HG03280 (cell line): ENCODE results near the gene CREBBP.

ENCODE experiments used
- ATAC-seq: cut with Tn5 transposase; IDR thresholded peaks from one replicate; pipeline ENCODE4 v1.9.1; 2021; ENCODE audit warnings: mild to moderate bottlenecking, moderate library complexity; ENCODE audit not compliant: unreplicated experiment

CREBBP gene

DNA sequence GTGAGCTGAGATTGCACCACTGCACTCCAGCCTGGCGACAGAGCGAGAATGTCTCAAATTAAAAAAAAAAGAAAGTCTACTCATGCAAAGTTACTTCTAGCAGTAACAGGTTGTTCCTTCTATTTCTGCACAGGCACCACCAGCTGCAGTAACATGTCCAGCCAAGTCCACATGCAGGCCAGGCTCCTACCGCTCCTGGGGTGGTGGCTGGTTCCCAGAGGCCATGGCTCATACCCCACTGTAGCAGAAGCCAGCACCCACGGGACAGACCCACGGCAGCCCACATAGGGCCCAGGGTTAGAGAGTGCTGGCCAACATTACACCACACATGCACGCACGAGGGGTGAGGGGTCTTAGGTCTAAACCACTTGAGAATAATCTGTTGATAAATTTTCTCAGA is 136.5 kb downstream of the CREBBP start:
- no peak for ATAC-seq

DNA sequence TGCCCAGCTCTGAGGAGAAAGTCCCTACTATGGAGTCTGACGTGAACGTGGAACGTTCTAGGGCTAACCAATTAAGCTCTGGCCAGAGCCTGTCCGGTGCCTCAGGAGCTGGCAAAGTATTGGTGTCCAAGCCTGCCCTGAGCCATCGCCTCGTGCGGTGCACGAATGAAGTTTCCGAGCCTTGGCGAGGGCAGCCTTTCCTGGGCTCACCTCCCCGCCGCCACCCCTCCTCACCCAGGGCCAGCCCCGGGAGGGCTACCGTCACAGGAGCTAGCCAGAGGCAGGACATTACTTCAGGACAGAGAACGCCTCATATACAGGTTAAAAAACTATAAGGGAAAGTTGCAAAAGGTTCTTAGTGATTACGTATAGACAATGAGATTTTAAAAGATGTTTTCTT is 139.6 kb downstream of the CREBBP start:
- no peak for ATAC-seq

DNA sequence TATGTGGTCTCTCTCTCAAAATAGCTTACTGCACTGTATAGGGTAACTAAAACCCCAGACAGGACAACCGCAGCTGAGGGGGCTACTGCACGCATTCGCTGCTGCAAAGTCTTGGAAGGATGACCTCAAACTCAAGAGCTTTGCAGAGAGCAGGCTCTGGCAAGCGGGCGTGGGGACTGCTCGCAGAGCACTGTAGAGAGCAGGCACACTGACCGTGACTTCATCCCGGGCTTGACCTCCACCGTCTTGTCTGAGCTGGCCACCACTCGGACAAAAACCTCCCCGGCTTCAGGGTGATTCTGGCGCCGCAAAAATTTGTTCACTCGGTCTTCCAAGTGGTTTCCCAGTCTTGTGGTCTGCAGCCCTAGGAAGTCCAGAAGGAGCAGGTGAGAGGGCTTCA is 140.3 kb downstream of the CREBBP start:
- ATAC-seq, result no peak

DNA sequence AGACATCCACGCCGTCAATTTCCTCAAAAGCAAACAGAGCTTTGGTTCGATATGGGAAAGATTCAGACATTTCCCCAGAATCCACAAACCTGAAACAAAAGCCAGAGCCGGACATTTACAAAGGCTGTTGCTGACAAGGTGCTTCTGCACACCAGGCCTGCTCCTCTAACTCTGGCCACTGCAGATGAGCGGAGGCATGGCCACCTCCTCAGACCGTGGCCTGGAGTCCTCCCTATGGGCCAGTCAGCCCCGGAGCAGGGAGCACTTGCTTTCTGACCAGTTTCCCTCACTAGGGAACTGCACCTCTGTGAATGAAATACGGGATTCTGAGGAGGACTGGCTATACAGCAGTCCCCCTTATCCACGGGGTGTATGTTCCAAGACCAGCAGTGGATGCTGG is 140.9 kb downstream of the CREBBP start:
- ATAC-seq, result no peak

DNA sequence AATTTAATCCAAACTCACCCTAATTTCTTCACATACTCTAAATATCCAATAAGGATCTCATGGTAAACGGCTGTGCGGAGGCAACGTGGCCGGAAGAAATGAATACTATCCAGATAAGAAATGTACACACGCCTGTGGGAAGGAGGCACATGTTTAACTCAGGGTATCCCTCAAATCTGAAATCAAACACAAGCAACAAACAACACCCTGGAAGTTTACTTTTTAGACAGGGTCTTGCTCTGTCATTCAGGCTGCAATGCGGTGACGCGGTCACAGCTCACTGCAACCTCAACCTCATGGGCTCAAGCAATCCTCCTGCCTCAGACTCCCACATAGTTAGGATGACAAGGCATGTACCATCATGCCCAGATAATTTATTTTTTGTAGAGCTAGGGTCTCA is 142.0 kb downstream of the CREBBP start:
- no peak for ATAC-seq

DNA sequence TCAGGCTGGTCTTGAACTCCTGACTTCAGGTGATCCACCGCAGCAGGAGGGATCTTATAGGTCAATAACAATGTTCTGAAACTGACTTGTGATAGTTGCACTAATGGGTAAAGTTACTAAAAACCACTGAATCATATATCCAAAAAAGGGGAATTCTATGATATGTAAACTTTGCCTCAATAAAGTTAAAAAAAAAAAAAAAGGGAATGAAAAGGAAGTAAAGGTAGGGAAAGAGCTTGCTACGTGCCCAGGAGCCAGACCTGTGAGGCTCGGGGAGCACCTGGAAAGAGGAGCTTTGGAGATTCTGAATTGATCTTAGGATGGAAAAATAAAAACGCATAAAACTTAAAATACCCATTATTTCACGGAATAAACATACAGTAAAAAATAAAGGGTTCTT is 142.4 kb downstream of the CREBBP start:
- ATAC-seq, result no peak

DNA sequence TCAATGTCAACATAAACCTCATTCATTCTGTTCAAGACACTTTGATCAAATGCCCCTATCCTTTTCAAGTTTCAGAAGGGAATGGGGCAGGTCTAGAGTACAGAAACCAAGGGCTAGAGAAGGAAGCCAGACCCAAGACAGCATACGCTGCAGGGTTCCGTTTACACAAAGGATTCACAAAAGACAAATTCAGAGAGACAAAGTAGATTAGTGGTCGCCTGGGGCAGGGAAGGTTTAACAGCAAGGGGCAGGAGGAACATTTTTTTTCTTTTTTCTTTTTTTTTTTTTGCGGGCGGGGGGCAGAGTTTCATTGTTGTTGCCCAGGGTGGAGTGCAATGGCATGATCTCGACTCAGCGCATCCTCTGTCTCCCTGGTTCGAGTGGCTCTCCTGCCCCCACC is 143.3 kb downstream of the CREBBP start:
- ATAC-seq, result no peak

DNA sequence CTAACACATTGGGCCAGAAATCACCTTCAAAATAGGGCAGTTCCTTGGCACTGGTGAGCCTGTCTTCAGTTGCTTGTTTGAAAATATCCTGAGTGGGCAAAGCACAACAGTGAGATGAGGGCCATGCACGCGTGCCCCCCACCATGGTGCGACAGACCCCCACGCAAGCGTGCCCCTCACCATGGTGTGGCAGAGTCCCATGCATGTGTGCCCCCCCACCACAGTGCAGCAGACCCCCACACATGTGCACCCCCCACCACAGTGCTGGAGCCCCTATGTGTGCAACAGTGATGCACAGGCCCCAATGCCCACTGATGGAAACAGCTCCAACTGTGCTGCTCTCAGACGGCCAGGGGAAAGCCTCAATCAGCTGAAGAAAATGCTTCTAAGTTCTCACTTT is 144.4 kb downstream of the CREBBP start:
- ATAC-seq, result no peak

DNA sequence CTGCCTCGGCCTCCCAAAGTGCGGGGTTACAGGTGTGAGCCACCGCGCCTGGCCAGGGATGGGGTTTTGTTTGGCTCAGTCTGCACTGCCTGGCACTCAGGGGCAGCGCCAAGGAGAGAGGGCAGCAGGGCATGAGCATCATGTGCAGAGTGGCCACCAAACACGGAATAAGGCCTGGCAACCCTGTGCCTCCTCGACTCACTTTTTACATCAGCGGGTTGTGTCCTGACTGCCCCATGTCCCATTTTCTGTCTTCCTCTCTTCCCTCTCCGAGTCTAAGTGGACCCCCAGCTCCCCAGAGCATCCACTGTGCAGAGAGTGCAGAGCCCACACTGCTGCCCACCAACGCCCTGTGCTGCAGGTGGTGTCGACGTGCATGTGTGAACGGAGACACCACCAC is 145.0 kb downstream of the CREBBP start:
- ATAC-seq, result no peak

DNA sequence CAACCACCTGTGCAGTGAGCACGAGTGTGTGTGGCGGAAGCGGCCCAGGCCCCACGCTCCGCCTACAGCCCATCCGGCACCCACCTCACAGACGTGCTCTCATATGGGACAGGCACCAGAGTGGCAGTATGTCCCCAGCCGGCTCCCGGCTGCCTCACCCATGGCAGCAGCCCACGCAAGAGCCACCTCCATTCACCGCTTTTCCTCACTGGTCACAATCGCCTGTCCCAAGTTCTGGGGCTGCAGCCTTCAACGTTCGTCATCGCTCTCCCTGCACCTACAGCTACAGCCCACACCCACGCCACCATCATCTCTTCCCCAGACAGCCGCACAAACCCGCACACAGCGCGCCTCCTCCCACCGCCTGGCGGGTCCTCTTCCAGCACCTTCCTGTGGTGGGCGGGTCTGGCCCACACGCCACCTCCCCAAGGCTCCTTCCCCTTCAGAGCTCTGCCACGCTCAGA is 145.7 kb downstream of the CREBBP start:
- no peak for ATAC-seq

DNA sequence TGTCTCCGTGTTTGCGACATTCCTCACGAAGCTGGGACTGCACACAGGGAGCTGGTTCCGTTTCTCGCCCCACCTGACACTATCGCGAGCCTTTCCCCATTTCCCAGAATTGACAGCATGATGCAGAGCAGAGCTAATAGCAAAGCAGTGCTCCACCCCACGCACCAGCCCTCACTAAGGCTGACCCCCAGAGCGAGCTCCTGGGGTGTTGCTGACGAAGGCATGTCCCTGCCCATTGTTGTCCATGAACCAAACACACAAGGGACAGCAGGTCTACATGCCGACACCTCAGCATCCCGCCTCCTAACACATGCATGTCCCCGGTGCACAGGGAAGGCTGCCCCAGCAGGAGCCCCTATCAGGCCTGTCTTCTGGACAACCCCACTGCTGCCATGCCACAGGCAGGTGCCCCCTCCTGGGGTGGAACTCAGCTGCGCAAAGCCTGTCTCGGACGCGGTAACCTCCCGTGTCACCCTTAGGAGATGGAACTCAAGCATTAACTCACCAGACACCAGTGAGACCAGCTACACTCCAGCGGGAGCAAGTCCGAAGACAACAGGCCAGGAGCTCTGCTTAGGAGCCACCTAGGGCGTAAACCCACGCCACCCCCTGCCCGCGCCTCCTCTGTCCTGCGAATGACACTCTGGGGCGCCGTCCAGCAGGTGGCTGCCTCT is 146.3 kb downstream of the CREBBP start:
- no peak for ATAC-seq

DNA sequence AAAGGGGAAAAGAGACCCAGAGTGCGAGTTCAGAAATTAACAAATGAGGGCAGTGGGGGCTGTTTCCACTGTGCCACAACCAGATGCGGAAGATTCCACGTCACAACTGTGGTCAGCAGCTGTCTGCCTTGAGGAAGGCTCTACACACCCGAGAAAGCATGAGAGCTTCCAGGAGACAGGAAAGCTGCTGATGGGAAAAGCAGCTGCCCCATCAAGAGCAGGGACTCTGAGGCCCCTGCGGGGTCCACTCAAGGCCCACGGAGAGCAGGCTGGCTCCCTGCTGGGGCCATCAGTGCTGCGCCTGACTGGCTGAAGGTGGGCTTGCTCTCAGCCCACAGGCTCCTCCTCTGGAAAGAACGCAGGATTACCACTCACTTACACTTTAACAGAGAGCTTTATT is 148.3 kb downstream of the CREBBP start:
- no peak for ATAC-seq

DNA sequence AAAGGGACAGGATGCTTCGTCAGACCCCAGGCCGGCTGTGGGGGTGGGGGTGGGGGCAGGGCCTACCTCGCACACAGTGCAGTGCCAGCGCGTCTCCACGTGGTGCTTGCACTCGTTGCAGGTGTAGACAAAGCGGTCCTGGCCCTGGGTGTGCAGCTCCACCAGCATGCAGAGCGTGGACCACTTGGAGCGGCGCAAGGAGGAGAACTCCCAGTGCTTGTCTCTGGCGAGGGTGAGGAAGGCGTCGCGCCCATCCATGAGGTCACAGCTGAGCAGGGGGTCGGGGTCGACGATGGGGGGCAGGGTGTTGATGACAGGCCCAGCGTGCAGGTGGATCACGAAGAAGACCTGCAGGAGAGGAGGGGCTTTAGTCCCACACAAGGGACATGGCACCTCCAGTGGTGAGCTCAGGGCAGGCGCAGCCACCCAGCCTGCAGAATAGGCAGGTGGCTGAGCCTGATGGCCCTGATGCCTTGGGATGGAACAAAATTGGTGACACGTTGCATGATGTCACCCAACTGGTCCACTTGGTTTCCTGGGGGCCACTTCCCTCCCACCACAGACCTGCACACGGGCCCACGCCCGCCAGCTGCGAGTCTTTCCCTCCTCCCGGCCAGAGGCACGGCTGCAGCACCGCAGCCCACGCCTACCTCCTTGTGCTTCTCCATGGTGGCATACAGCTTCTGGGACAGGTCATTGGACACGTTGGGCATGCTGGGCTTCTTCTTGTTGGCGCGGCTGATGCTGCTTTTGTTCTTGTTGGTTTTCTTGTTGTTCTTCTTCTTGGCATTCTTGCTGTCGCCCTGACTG is 149.2 kb downstream of the CREBBP start:
- ATAC-seq, result no peak

DNA sequence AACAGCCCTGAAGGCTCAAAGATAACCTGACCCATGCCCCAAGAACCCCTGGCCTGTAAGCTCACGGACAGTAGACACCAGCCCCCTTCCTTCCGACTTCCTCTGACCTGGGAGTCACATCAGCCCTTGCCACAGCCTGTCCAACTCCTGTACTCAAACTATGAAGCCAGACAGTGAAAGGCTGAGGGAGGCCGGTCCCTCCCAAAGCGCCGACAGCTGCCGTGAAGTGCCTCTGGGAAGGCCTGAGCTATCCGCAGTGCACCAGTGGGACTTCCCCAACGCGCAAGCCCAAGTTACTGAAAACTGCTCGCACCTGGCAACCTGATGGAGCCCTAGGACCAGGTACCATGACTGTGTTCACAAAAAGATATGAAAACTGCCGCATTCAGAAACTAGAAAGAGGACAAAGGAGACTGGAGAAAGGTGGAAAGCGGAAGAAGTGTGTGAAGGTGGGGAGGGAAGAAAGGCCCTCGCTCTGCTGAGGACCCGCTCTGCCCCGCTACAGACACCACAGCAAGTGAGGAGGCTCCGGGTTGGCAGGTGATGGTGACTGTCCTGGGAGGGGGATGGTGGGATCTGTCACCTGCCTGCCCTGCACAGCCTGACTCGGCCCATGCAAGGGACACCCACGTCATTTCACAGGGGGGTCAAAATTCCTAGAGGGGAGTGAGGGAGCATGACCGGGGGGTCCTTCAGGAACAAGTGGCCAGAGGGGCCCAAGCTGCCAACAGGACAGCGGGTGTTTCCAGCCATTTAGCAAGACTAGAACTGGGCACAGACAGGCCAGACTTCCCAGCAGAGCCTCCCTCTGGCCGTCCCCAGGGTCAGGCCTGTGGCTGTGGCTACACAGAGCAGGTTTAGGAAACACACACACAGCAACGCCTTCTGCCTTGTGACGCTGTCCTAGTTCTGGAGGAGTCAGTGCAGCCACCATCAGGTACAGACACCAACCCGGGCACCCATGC is 150.1 kb downstream of the CREBBP start:
- no peak for ATAC-seq

DNA sequence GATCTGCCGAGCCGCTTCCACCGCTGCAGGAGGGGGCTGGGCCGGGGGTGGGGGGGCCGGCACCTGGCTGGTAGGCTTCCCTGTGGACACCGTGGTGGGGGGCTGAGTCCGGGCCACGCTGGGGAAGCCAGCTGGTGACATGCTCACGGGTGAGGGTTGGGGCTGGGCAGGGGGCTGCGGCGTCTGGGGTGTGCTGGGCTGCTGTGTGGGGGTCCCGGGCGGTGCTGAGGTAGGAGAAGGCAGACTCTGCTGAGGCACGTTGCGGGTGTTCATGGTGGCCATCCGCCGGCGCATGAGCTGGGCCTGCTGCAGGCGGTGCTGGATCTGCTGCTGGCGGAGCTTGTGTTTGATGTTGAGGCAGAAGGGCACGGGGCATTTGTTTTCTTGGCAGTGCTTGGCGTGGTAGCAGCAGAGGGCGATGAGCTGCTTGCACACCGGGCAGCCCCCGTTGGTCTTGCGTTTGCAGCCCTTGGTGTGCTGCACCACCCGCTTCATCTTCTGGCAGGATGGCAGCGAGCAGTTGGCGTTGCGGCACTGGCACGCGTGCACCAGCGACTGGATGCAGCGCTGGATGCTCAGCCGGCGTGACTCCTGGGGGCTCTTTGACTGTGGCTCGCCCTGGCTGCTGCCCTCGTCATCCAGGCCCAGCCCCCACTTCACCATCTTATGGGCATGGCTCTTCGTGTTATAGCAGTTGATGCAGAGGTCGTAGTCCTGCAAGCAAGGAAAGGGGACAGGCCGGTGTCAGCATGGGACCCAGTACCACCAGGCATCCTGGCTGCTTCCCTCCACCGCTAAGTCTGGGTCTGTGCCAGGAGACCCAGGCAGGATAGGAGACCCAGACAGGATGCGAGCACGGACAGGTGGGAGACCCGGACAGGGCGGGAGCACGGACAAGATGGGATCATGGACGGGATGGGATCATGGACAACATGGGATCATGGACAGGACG is 151.1 kb downstream of the CREBBP start:
- ATAC-seq, result no peak

DNA sequence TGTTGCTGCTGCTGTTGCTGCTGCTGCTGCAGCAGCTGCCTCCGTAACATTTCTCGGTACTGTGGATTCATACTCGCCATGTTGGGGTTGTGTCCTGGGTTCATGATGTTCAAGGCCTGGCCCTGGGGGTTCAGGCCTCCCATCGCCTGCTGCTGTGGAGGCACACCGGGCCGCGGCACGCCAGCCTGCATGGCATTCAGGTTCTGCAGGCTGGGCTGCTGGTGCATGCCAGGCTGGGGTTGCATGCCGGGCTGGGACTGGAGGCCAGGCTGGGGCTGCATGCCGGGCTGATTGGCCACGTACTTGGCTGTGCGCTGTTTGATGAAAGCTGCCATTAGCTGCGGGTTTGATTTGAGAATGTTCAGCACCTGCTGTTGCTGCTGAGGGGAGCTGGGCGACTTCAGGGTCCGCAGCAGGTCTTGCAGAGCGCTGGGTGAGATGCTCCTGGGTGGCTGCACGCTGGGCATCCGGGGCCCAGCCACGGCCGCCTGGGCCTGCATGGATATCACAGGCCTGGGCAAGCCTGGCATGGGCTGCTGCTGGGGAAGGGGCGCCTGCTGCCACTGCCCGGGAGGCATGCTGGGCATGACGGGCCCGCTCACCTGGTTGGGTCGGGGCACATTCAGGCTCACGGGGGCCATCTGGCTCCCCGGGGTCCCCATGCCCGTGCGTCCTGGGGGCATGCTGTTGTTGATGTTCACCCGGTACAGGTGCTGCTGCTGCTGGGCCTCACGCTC is 151.9 kb downstream of the CREBBP start:
- no peak for ATAC-seq

DNA sequence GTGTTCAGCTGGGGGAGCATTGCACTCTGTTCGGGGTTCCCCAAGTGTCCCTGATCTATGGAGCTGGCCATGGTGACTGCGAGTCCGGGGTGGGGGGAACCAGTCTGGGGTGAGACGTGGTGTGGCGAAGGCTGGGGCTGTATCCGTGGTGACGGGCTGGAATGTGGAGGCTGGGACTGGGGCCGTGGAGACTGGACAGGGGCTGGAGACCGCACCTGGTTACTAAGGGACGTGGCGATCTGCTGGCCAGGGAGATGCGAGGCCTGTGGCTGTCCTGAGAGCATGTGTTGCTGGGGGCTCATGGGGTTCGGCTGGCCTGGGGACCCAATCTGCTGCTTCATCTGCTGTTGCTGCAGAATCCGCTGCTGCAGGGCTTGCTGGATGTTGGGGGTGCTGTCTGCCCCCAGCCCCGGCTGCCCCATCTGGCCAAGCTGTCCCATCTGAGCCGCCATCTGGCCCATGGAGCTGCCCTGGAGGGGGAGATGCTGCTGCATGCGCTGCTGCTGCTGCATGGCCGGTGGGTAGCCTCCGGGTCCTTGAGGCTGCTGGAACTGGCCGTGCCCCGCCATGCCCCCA is 152.6 kb downstream of the CREBBP start:
- no peak for ATAC-seq

DNA sequence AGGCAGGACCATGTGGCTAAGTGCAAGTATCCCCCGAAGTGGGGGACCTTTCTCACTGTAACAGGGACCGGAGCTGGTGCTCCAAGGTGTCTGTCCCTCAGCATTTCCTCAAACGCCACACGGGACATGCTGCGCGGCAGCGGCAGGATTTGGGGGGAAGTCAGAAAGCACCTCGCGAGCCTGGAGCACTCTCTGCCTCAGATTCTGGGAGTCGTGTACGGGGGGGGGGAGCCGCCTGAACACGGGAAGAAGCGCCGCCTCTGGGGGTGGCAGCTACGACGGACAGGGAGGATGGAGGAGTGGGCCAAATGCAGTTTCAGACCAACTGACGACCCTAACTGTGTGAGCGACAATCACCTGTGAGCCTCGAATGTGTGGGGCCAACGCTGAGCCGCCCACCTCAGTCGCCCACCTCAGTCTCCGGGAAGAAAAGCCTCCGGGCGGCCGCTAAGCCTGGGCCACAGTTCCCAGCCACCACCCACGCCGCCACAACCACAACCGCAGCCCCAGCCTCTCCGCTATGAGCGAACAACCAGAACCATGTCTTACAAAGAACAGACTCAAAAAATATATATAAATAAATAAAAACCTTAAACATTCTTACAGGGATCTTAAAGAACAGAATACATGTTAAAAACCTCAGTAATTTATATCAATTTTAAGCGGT is 154.4 kb downstream of the CREBBP start:
- no peak for ATAC-seq

DNA sequence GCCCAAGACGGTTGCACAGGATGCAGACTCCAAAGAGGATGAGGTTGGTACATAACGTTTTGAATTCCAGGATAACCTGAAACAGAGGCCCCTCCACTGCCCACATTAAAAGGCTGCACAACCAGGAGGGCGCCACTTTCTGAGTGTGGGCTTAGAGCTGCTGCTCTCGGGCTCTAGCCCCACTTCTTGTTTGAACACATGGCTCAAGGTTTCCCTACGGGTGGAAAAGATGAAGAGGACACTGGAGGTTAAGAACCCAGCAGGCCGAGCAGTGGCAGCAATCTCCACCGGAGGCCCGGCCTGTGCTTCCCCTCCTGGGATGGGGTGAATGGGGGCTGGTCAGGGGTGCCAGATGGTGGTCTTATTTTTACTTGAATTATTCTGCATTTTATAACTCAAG is 155.2 kb downstream of the CREBBP start:
- no peak for ATAC-seq
